Cerebellar nuclear complex (tissue), 1 donor: Measurements from ENCODE around the gene AP2A2.
"Not testable (repeated sequence)": the region's sequence is repeated elsewhere in the genome, so short reads cannot be mapped to it uniquely, and the experiment has no call there.

Experiments
- DNase-seq, 2 experiments: peaks; one replicate each; lab custom pipeline; 2025; lab: John Stamatoyannopoulos, UW

The AP2A2 gene

GRCh38 chr11:1015064-1015463 lies 89.4 kb downstream of the AP2A2 start:
- DNase-seq = no peak

GRCh38 chr11:1015826-1016545 lies 90.3 kb downstream of the AP2A2 start:
- DNase-seq = no peak

- not testable (repeated sequence) for DNase-seq
These were observed 91.0 kb downstream of the AP2A2 start for GRCh38 chr11:1016610-1017126.

- no peak for DNase-seq
These were observed 91.8 kb downstream of the AP2A2 start for GRCh38 chr11:1017269-1018005.

GRCh38 chr11:1018091-1018490 lies 92.4 kb downstream of the AP2A2 start:
- DNase-seq = no peak

- no peak for DNase-seq
These were observed 93.7 kb downstream of the AP2A2 start for GRCh38 chr11:1019321-1019910.

- no peak for DNase-seq
These were observed 94.7 kb downstream of the AP2A2 start for GRCh38 chr11:1020211-1020905.

GRCh38 chr11:1022411-1022810 lies 96.7 kb downstream of the AP2A2 start:
- no peak for DNase-seq

GRCh38 chr11:1022908-1023810 lies 97.5 kb downstream of the AP2A2 start:
- no peak for DNase-seq

GRCh38 chr11:1023811-1024596 lies 98.3 kb downstream of the AP2A2 start:
- no peak for DNase-seq

- DNase-seq = no peak
These were observed 99.1 kb downstream of the AP2A2 start for GRCh38 chr11:1024597-1025409.

GRCh38 chr11:1025410-1026162 lies 99.9 kb downstream of the AP2A2 start:
- DNase-seq = no peak

- no peak for DNase-seq
These were observed 100.4 kb downstream of the AP2A2 start for GRCh38 chr11:1026163-1026450.

GRCh38 chr11:1026641-1027482 lies 101.2 kb downstream of the AP2A2 start:
- DNase-seq = no peak

GRCh38 chr11:1027483-1028290 lies 102.0 kb downstream of the AP2A2 start:
- DNase-seq = no peak

- DNase-seq = no peak
These were observed 102.5 kb downstream of the AP2A2 start for GRCh38 chr11:1028291-1028540.

GRCh38 chr11:1028616-1029015 lies 102.9 kb downstream of the AP2A2 start:
- no peak for DNase-seq

GRCh38 chr11:1029051-1029450 lies 103.4 kb downstream of the AP2A2 start:
- no peak for DNase-seq
